K562 (cell line): ENCODE data around the gene CDH1.

Experiments used
- CREB3L1 ChIP-seq: fragments of 450-650 bp; IDR thresholded peaks from 2 replicates; pipeline ENCODE4 v1.6.1; 2014; ENCODE audit warnings: low read depth, mild to moderate bottlenecking, moderate library complexity, borderline replicate concordance
- CTCF ChIP-seq, 3 experiments: IDR thresholded peaks in 2 of 3; conservative IDR thresholded peaks in 1 of 3; 2 replicates each; pipeline ENCODE4 v1.5.1; 2011 to 2012; ENCODE audit warnings: low read length in 3 of 3, mild to moderate bottlenecking in 3 of 3, control low read depth in 2 of 3, improper control_type of control experiment in 1 of 3, inconsistent platforms in 1 of 3, low read depth in 1 of 3, mixed read lengths in 1 of 3, moderate library complexity in 1 of 3; ENCODE audit not compliant: insufficient read depth in 2 of 3
- EZH2 ChIP-seq: IDR thresholded peaks from 2 replicates; pipeline ENCODE4 v1.6.1; 2012; ENCODE audit warnings: low read depth, mild to moderate bottlenecking, inconsistent platforms, low read length, borderline replicate concordance
- FOXM1 ChIP-seq, 2 experiments: fragments of 450-650 bp in 1 of 2; sonication (generic) in 1 of 2; formaldehyde crosslinking in 1 of 2; IDR thresholded peaks; 2 replicates each; pipeline versions ENCODE4 v1.6.1 to v1.9.0; 2017 to 2022; ENCODE audit warnings: low read depth in 2 of 2, mild to moderate bottlenecking in 2 of 2, missing genetic modification reagents in 1 of 2, moderate library complexity in 1 of 2
- GATA2 ChIP-seq: sonication (generic); formaldehyde crosslinking; IDR thresholded peaks from 2 replicates; pipeline ENCODE4 v1.4.0; 2020; ENCODE audit warnings: mild to moderate bottlenecking, missing genetic modification reagents
- JUND ChIP-seq, 2 experiments: IDR thresholded peaks; 2 replicates in 1 of 2; 3 replicates in 1 of 2; pipeline ENCODE4 v1.6.1; 2011; ENCODE audit warnings: borderline replicate concordance in 2 of 2, low read depth in 2 of 2, low read length in 2 of 2, improper control_type of control experiment in 1 of 2, missing biosample characterization in 1 of 2, missing genetic modification characterization in 1 of 2, missing genetic modification reagents in 1 of 2
- POLR2A ChIP-seq: fragments of 450-650 bp; conservative IDR thresholded peaks from 2 replicates; pipeline ENCODE4 v1.6.1; 2016
- SMARCE1 ChIP-seq: fragments of 450-650 bp; IDR thresholded peaks from 2 replicates; pipeline ENCODE4 v1.7.1; 2016; ENCODE audit warnings: mild to moderate bottlenecking
- ZFPM2 ChIP-seq: fragments of 250-450 bp; sonication (Bioruptor Pico); IDR thresholded peaks from 2 replicates; pipeline ENCODE4 v1.5.1; 2022; ENCODE audit warnings: mild to moderate bottlenecking
- ZKSCAN1 ChIP-seq: fragments of 150-350 bp; IDR thresholded peaks from 2 replicates; pipeline ENCODE4 v1.6.1; 2016; ENCODE audit warnings: low read depth, low read length
- TF ChIP-seq, protein P1 (sequence below): sonication (generic); formaldehyde crosslinking; IDR thresholded peaks from 2 replicates; pipeline ENCODE4 v1.8.1; 2023; ENCODE audit warnings: missing genetic modification reagents, mild to moderate bottlenecking, borderline replicate concordance

GRCh38 chr16:68782198-68783174 is 45.4 kb downstream of the CDH1 start:
- TF ChIP-seq GATA2 (CRISPR knock-in tag), result no peak
- TF ChIP-seq, protein P1, sequence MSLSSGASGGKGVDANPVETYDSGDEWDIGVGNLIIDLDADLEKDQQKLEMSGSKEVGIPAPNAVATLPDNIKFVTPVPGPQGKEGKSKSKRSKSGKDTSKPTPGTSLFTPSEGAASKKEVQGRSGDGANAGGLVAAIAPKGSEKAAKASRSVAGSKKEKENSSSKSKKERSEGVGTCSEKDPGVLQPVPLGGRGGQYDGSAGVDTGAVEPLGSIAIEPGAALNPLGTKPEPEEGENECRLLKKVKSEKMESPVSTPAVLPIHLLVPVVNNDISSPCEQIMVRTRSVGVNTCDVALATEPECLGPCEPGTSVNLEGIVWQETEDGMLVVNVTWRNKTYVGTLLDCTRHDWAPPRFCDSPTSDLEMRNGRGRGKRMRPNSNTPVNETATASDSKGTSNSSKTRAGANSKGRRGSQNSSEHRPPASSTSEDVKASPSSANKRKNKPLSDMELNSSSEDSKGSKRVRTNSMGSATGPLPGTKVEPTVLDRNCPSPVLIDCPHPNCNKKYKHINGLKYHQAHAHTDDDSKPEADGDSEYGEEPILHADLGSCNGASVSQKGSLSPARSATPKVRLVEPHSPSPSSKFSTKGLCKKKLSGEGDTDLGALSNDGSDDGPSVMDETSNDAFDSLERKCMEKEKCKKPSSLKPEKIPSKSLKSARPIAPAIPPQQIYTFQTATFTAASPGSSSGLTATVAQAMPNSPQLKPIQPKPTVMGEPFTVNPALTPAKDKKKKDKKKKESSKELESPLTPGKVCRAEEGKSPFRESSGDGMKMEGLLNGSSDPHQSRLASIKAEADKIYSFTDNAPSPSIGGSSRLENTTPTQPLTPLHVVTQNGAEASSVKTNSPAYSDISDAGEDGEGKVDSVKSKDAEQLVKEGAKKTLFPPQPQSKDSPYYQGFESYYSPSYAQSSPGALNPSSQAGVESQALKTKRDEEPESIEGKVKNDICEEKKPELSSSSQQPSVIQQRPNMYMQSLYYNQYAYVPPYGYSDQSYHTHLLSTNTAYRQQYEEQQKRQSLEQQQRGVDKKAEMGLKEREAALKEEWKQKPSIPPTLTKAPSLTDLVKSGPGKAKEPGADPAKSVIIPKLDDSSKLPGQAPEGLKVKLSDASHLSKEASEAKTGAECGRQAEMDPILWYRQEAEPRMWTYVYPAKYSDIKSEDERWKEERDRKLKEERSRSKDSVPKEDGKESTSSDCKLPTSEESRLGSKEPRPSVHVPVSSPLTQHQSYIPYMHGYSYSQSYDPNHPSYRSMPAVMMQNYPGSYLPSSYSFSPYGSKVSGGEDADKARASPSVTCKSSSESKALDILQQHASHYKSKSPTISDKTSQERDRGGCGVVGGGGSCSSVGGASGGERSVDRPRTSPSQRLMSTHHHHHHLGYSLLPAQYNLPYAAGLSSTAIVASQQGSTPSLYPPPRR, result no peak
- no peak for TF ChIP-seq EZH2
- TF ChIP-seq CTCF (IDR thresholded peaks at IDR 0.05 in 2 of 3, conservative IDR thresholded peaks at IDR 0.05 in 1 of 3; ENCODE audit: insufficient read depth in 2 of 3, low read depth in 1 of 3, low read length in 3 of 3), result no peak
- no peak for TF ChIP-seq JUND (IDR thresholded peaks at IDR 0.05; ENCODE audit: borderline replicate concordance, low read depth, low read length)
- TF ChIP-seq JUND (tag; IDR thresholded peaks at IDR 0.05; ENCODE audit: borderline replicate concordance, low read depth, low read length), result no peak
- TF ChIP-seq POLR2A, result no peak
- TF ChIP-seq ZFPM2, result no peak
- no peak for TF ChIP-seq CREB3L1
- no peak for TF ChIP-seq FOXM1 (IDR thresholded peaks at IDR 0.05; ENCODE audit: low read depth)
- no peak for TF ChIP-seq FOXM1 (CRISPR knock-in tag; IDR thresholded peaks at IDR 0.05; ENCODE audit: low read depth)
- TF ChIP-seq SMARCE1, result no peak
- no peak for TF ChIP-seq ZKSCAN1
